HCT116 (cell line): Measurements from ENCODE around the gene ANAPC1. TPM values are rescaled to one million over a fixed set of nuclear protein-coding genes. Genes with fewer than 3 reads are reported as not detected.

Experiments
- ATAC-seq: fragments of 200-7000 bp; cut with Tn5 transposase; 2 replicates; pipeline ENCODE4 v1.9.1; 2020; ENCODE audit warnings: mild to moderate bottlenecking, moderate library complexity
- BruUV-seq: library from RNA; stranded (reverse); fragments of 400-500 nt; replicated peaks from 2 replicates; lab custom pipeline; 2021; lab: Mats Ljungman, UMichigan
- CTCF ChIA-PET: fragments of 300-600 bp; sonication (Branson Sonifier 250); formaldehyde crosslinking; loops from one replicate; lab custom pipeline; 2021; ENCODE audit warnings: antibody characterized with exemption; lab: Charles Lee
- POLR2A ChIA-PET: fragments of 300-600, 350-600 bp; sonication (Branson Sonifier 250); formaldehyde crosslinking; loops from one replicate; lab custom pipeline; 2021; ENCODE audit warnings: antibody characterized with exemption; lab: Charles Lee
- RAD21 ChIA-PET, 2 experiments: fragments of 300-600 bp; sonication (Branson Sonifier 250); formaldehyde crosslinking; loops; one replicate each; lab custom pipeline; 2023; ENCODE audit warnings: low total read pairs in 2 of 2; ENCODE audit not compliant: uncharacterized antibody in 2 of 2, unreplicated experiment in 2 of 2, low non-redundant PET in 1 of 2; lab: Charles Lee
- DNase-seq: peaks from one replicate; pipeline ENCODE4 v3.0.0-alpha.2; 2010; ENCODE audit warnings: low read depth, low spot score
- H2AFZ ChIP-seq: fragments of 200-600 bp; shearing (Covaris generic), sonication (generic); 2 replicates; pipeline ENCODE4 v1.6.1; 2017; ENCODE audit warnings: low read depth, mixed run types, mixed read lengths, antibody characterized with exemption, low read length; ENCODE audit not compliant: poor library complexity, severe bottlenecking
- H3K27ac ChIP-seq: 2 replicates; pipeline ENCODE4 v1.5.1; 2012; ENCODE audit warnings: low read depth, low read length
- H3K27me3 ChIP-seq: fragments of 200-600 bp; sonication (generic); 2 replicates; pipeline ENCODE4 v1.6.1; 2016; ENCODE audit warnings: mixed run types, low read length, mixed read lengths; ENCODE audit not compliant: insufficient read depth
- H3K36me3 ChIP-seq, 2 experiments: fragments of 200-500 bp in 1 of 2; fragments of 200-600 bp in 1 of 2; sonication (Bioruptor generic) in 1 of 2; sonication (generic) in 1 of 2; 2 replicates each; pipeline versions ENCODE4 v1.5.1 to v1.6.1; 2014 to 2016; ENCODE audit warnings: low read length in 2 of 2, inconsistent platforms in 1 of 2, mixed read lengths in 1 of 2, mixed run types in 1 of 2; ENCODE audit not compliant: insufficient read depth in 2 of 2, control insufficient read depth in 1 of 2
- H3K4me1 ChIP-seq, 2 experiments: fragments of 200-600 bp in 1 of 2; sonication (generic) in 1 of 2; 2 replicates each; pipeline versions ENCODE4 v1.5.1 to v1.6.1; 2012 to 2017; ENCODE audit warnings: low read length in 2 of 2, inconsistent platforms in 1 of 2, mild to moderate bottlenecking in 1 of 2, mixed read lengths in 1 of 2, mixed run types in 1 of 2, moderate library complexity in 1 of 2; ENCODE audit not compliant: insufficient read depth in 2 of 2, control insufficient read depth in 1 of 2
- H3K4me2 ChIP-seq: fragments of 200-600 bp; sonication (generic); 2 replicates; pipeline ENCODE4 v1.6.1; 2017; ENCODE audit warnings: mixed run types, low read length, mixed read lengths
- H3K4me3 ChIP-seq, 2 experiments: fragments of 200-600 bp in 1 of 2; sonication (generic) in 1 of 2; replicated peaks in 1 of 2; 2 replicates each; pipeline ENCODE4 v1.5.1; 2011 to 2016; ENCODE audit warnings: low read length in 2 of 2, control low read depth in 1 of 2, low read depth in 1 of 2, mild to moderate bottlenecking in 1 of 2, mixed read lengths in 1 of 2, mixed run types in 1 of 2
- H3K79me2 ChIP-seq: fragments of 200-600 bp; sonication (generic); 2 replicates; pipeline ENCODE4 v1.6.1; 2017; ENCODE audit warnings: mild to moderate bottlenecking, mixed run types, low read length, moderate library complexity, mixed read lengths; ENCODE audit not compliant: insufficient read depth
- H3K9ac ChIP-seq: fragments of 200-600 bp; sonication (generic); 2 replicates; pipeline ENCODE4 v1.6.1; 2016; ENCODE audit warnings: low read length, mixed read lengths
- H3K9me2 ChIP-seq: fragments of 200-600 bp; sonication (generic), shearing (Covaris generic); 2 replicates; pipeline ENCODE4 v1.6.1; 2017; ENCODE audit warnings: mixed run types, mild to moderate bottlenecking, moderate library complexity; ENCODE audit not compliant: insufficient read depth
- H3K9me3 ChIP-seq, 2 experiments: fragments of 200-500 bp in 1 of 2; fragments of 200-600 bp in 1 of 2; sonication (Bioruptor generic) in 1 of 2; sonication (generic) in 1 of 2; 2 replicates each; pipeline ENCODE4 v1.6.1; 2014 to 2017; ENCODE audit warnings: low read length in 2 of 2, mixed read lengths in 2 of 2, inconsistent platforms in 1 of 2, low read depth in 1 of 2, mild to moderate bottlenecking in 1 of 2, mixed run types in 1 of 2, moderate library complexity in 1 of 2; ENCODE audit not compliant: control insufficient read depth in 1 of 2, insufficient read depth in 1 of 2
- H4K20me1 ChIP-seq: fragments of 200-600 bp; sonication (generic), shearing (Covaris generic); 2 replicates; pipeline ENCODE4 v1.6.1; 2017; ENCODE audit warnings: mixed run types, mild to moderate bottlenecking, moderate library complexity; ENCODE audit not compliant: insufficient read depth
- ATF3 ChIP-seq: IDR thresholded peaks from 2 replicates; pipeline ENCODE4 v1.6.1; 2012
- CBX3 ChIP-seq: IDR thresholded peaks from 2 replicates; pipeline ENCODE4 v1.6.1; 2012; ENCODE audit warnings: low read depth
- CEBPB ChIP-seq: IDR thresholded peaks from 2 replicates; pipeline ENCODE4 v1.6.1; 2012; ENCODE audit warnings: low read depth
- ELF1 ChIP-seq: IDR thresholded peaks from 2 replicates; pipeline ENCODE4 v1.6.1; 2012; ENCODE audit warnings: low read depth, borderline replicate concordance
- EZH2 ChIP-seq: fragments of 200-600 bp; sonication (generic); IDR thresholded peaks from 2 replicates; pipeline ENCODE4 v1.6.1; 2017; ENCODE audit warnings: antibody characterized with exemption, mixed run types
- FOSL1 ChIP-seq: IDR thresholded peaks from 2 replicates; pipeline ENCODE4 v1.6.1; 2012; ENCODE audit warnings: low read depth
- JUND ChIP-seq: IDR thresholded peaks from 2 replicates; pipeline ENCODE4 v1.6.1; 2012
- MAX ChIP-seq: IDR thresholded peaks from 2 replicates; pipeline ENCODE4 v1.6.1; 2012
- POLR2AphosphoS5 ChIP-seq: IDR thresholded peaks from 2 replicates; pipeline ENCODE4 v1.6.1; 2011; ENCODE audit warnings: mild to moderate bottlenecking, low read depth, low read length, moderate library complexity
- RAD21 ChIP-seq: IDR thresholded peaks from 2 replicates; pipeline ENCODE4 v1.6.1; 2012; ENCODE audit warnings: low read depth, mild to moderate bottlenecking
- REST ChIP-seq: IDR thresholded peaks from 2 replicates; pipeline ENCODE4 v1.6.1; 2012; ENCODE audit warnings: low read depth
- SIN3A ChIP-seq: IDR thresholded peaks from 2 replicates; pipeline ENCODE4 v1.6.1; 2012; ENCODE audit warnings: low read depth
- SP1 ChIP-seq: IDR thresholded peaks from 2 replicates; pipeline ENCODE4 v1.6.1; 2012; ENCODE audit warnings: low read depth
- SRF ChIP-seq: IDR thresholded peaks from 2 replicates; pipeline ENCODE4 v1.6.1; 2012; ENCODE audit warnings: low read depth
- YY1 ChIP-seq: IDR thresholded peaks from 2 replicates; pipeline ENCODE4 v1.6.1; 2011; ENCODE audit warnings: low read length, low read depth, moderate library complexity, mild to moderate bottlenecking; ENCODE audit not compliant: insufficient replicate concordance; ENCODE audit errors: extremely low read depth
- ZBTB33 ChIP-seq: IDR thresholded peaks from 2 replicates; pipeline ENCODE4 v1.6.1; 2011; ENCODE audit warnings: mild to moderate bottlenecking, low read length, moderate library complexity; ENCODE audit not compliant: insufficient replicate concordance; ENCODE audit errors: extremely low read depth
- ZFX ChIP-seq: fragments of 450-650 bp; IDR thresholded peaks from 2 replicates; pipeline ENCODE4 v1.6.1; 2017
- ZNF274 ChIP-seq: fragments of 200-500 bp; sonication (Bioruptor generic); IDR thresholded peaks from 2 replicates; pipeline ENCODE4 v1.6.1; 2014; ENCODE audit warnings: mild to moderate bottlenecking, low read depth, low read length, inconsistent platforms
- intact Hi-C: fragments of 100-400 bp; cut with micrococcal nuclease; formaldehyde crosslinking; loops from 2 replicates; pipeline ENCODE4 v1.10.0; 2022
- total RNA-seq: library from RNA; stranded (reverse); gene quantifications from one replicate; pipeline ENCODE4 v1.2.1, GENCODE V29; 2021; ENCODE audit not compliant: unreplicated experiment

ANAPC1 gene
- total RNA-seq, 1 experiment from 2014 or later = 76.5 TPM

- Histone ChIP-seq H3K9ac (no peak overlapping the region), H3K27me3 (no peaks in the 10 kb centered on the region), H3K4me3 (no peak overlapping the region), H3K9me3 (no peaks in the 10 kb centered on the region), H3K9me2 (no peaks in the 10 kb centered on the region), H2AFZ (no peak overlapping the region), H3K4me1 (peaks cover 11% of the 10 kb centered on the region in 2 experiments; a peak in 3 of 4 replicates), H3K79me2 (no peaks in the 10 kb centered on the region), H3K27ac (no peak overlapping the region), H4K20me1 (no peaks in the 10 kb centered on the region), H3K36me3 (no peaks in the 10 kb centered on the region)
- CTCF ChIA-PET = no interaction called here
- RAD21 ChIA-PET = no interaction called here
- ATAC-seq (no peak), DNase-seq (no peak)
- intact Hi-C loops = no loop called here
- no TSS peak for BruUV-seq
- POLR2A ChIA-PET = no interaction called here
- TF ChIP-seq ELF1 (no peak), SIN3A (no peak), ATF3 (no peak), MAX (no peak), FOSL1 (no peak), CBX3 (no peak), ZNF274 (no peak), SRF (no peak), EZH2 (no peak), YY1 (no peak), CEBPB (no peak), SP1 (no peak), REST (no peak), RAD21 (no peak), ZFX (no peak), ZBTB33 (no peak), JUND (no peak), POLR2AphosphoS5 (no peak)
- TF ChIP-seq, all 23 proteins: peak for 0
- no peak overlapping the region for H3K4me2 ChIP-seq
Measured at GRCh38 chr2:111918383-111918806, 34.4 kb upstream of the ANAPC1 start.
